Panc1 (cell line): ENCODE results near the gene TXNIP. TPM values are rescaled to one million over a fixed set of nuclear protein-coding genes. Genes with fewer than 3 reads are reported as not detected.

Experiments
- ATAC-seq: fragments of 200-7000 bp; cut with Tn5 transposase; 2 replicates; pipeline ENCODE4 v1.9.1; 2020; ENCODE audit warnings: mild to moderate bottlenecking, moderate library complexity
- BruUV-seq: library from RNA; stranded (reverse); fragments of 400-500 nt; replicated peaks from 2 replicates; lab custom pipeline; 2021; lab: Mats Ljungman, UMichigan
- CTCF ChIA-PET: fragments of 300-600 bp; sonication (Branson Sonifier 250); formaldehyde crosslinking; loops from one replicate; lab custom pipeline; 2022; ENCODE audit warnings: antibody characterized with exemption; lab: Charles Lee
- POLR2A ChIA-PET: fragments of 300-600 bp; sonication (Branson Sonifier 250); formaldehyde crosslinking; loops from one replicate; lab custom pipeline; 2022; ENCODE audit warnings: antibody characterized with exemption; lab: Charles Lee
- DNase-seq: peaks from one replicate; pipeline ENCODE4 v3.0.0-alpha.2; 2010; ENCODE audit warnings: low read depth, low spot score
- H3K27ac ChIP-seq: 2 replicates; pipeline ENCODE4 v1.5.1; 2011; ENCODE audit warnings: mild to moderate bottlenecking, low read length, inconsistent platforms
- H3K27me3 ChIP-seq: fragments of 200-500 bp; sonication (Bioruptor generic); 2 replicates; pipeline ENCODE4 v1.6.0; 2014; ENCODE audit warnings: low read length, inconsistent platforms; ENCODE audit not compliant: control insufficient read depth, insufficient read depth
- H3K36me3 ChIP-seq: fragments of 200-500 bp; sonication (Bioruptor generic); 2 replicates; pipeline ENCODE4 v1.5.1; 2014; ENCODE audit warnings: inconsistent platforms, mild to moderate bottlenecking, low read length, moderate library complexity; ENCODE audit not compliant: control insufficient read depth, insufficient read depth
- H3K4me1 ChIP-seq: 2 replicates; pipeline ENCODE4 v1.5.1; 2011; ENCODE audit warnings: inconsistent platforms, mild to moderate bottlenecking, low read length, moderate library complexity; ENCODE audit not compliant: control insufficient read depth, insufficient read depth
- H3K4me3 ChIP-seq, 2 experiments: 2 replicates each; pipeline ENCODE4 v1.5.1; 2011 to 2012; ENCODE audit warnings: low read depth in 2 of 2, low read length in 2 of 2, mild to moderate bottlenecking in 2 of 2, inconsistent platforms in 1 of 2, moderate library complexity in 1 of 2
- H3K9me3 ChIP-seq: fragments of 200-500 bp; sonication (Bioruptor generic); 2 replicates; pipeline ENCODE4 v1.5.1; 2014; ENCODE audit warnings: low read depth, mild to moderate bottlenecking, inconsistent platforms, low read length, moderate library complexity; ENCODE audit not compliant: control insufficient read depth, insufficient read depth
- POLR2AphosphoS5 ChIP-seq: IDR thresholded peaks from 2 replicates; pipeline ENCODE4 v1.6.1; 2012; ENCODE audit warnings: mild to moderate bottlenecking, low read depth, low read length, moderate library complexity
- SIN3A ChIP-seq: IDR thresholded peaks from 2 replicates; pipeline ENCODE4 v1.6.1; 2012; ENCODE audit warnings: low read depth, mild to moderate bottlenecking, low read length, moderate library complexity, borderline replicate concordance; ENCODE audit not compliant: insufficient read depth
- TCF7L2 ChIP-seq: IDR thresholded peaks from 2 replicates; pipeline ENCODE4 v1.6.1; 2011; ENCODE audit warnings: mild to moderate bottlenecking, low read depth, low read length, inconsistent platforms
- in situ Hi-C: cut with HindIII; loops from 2 replicates; pipeline ENCODE4 v1.10.0; 2016; ENCODE audit warnings: low sequenced_read_pairs, low pct_unique_long_range_greater_than_20kb
- intact Hi-C: fragments of 100-400 bp; cut with micrococcal nuclease; formaldehyde crosslinking; loops from one replicate; pipeline ENCODE4 v1.10.0; 2022; ENCODE audit not compliant: unreplicated experiment
- total RNA-seq: library from RNA; stranded (reverse); gene quantifications from one replicate; pipeline ENCODE4 v1.2.1, GENCODE V29; 2021; ENCODE audit not compliant: unreplicated experiment
- TF ChIP-seq, protein P1 (sequence below), 2 experiments: IDR thresholded peaks; 2 replicates each; pipeline ENCODE4 v1.6.1; 2011 to 2012; ENCODE audit warnings: low read depth in 2 of 2, control low read depth in 1 of 2, low read length in 1 of 2, mild to moderate bottlenecking in 1 of 2, moderate library complexity in 1 of 2; ENCODE audit not compliant: insufficient read depth in 1 of 2
- TF ChIP-seq, protein P2 (sequence below): fragments of 450-650 bp; IDR thresholded peaks from 2 replicates; pipeline ENCODE4 v1.5.1; 2017; ENCODE audit warnings: mild to moderate bottlenecking

TXNIP gene
- total RNA-seq, 1 experiment from 2014 or later, result 15.2 TPM

DNA sequence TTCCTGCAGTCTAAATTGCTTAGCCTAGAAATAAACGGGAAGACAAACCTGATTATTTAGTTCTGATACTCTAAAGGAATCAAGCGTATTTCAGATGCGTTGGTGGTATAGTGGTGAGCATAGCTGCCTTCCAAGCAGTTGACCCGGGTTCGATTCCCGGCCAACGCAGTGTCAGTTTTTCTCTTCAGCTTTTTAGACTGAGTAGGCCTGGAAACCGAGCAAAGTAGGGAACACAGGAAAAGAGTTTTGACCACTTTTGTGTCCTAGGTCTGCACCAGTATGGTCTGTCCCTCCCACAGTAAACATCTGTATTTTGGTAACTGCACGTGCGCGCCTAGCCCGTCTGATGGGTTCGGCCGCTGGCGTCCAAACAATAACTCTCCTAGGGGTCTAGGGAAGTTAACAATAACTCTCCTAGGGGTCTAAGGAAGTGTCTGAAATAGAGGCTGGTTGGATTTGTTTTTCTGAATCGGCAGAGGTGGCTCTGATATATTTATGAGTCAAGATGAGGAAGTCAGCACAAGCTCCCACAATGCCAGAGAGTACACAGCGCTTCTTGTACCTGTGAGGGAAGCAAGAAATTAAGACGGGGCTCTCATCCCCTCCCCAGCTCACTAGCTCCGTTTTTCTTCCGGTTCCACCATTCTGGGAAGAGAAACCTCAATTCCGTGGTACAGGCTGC, 40.7 kb upstream of the TXNIP start:
- POLR2A ChIA-PET, result interaction anchor here (0.6 to 4.4 kb wide), 2 partner anchors 15 to 58 kb away, joined by 3 to 26 read pairs; no protein-coding TSS in a partner anchor
- CTCF ChIA-PET, result interaction anchor here (1.1 kb wide), 1 partner anchor 146 kb away, joined by 5 read pairs; no protein-coding TSS in a partner anchor
- H3K27ac ChIP-seq, result peak overlapping the region; percentile 77
- in situ Hi-C loops (no loop called here), intact Hi-C loops (no loop called here)
- peaks cover 6% of the 10 kb centered on the region; the same call in 1 of the 2 replicates for H3K4me1 ChIP-seq
- no peaks in the 10 kb centered on the region for H3K27me3 ChIP-seq
- BruUV-seq, result no TSS peak
- H3K36me3 ChIP-seq, result no peaks in the 10 kb centered on the region
- DNase-seq, result peak; percentile 95
- peak; percentile 55 for ATAC-seq
- H3K9me3 ChIP-seq, result no peaks in the 10 kb centered on the region
- no peak for TF ChIP-seq SIN3A
- TF ChIP-seq, protein P1, sequence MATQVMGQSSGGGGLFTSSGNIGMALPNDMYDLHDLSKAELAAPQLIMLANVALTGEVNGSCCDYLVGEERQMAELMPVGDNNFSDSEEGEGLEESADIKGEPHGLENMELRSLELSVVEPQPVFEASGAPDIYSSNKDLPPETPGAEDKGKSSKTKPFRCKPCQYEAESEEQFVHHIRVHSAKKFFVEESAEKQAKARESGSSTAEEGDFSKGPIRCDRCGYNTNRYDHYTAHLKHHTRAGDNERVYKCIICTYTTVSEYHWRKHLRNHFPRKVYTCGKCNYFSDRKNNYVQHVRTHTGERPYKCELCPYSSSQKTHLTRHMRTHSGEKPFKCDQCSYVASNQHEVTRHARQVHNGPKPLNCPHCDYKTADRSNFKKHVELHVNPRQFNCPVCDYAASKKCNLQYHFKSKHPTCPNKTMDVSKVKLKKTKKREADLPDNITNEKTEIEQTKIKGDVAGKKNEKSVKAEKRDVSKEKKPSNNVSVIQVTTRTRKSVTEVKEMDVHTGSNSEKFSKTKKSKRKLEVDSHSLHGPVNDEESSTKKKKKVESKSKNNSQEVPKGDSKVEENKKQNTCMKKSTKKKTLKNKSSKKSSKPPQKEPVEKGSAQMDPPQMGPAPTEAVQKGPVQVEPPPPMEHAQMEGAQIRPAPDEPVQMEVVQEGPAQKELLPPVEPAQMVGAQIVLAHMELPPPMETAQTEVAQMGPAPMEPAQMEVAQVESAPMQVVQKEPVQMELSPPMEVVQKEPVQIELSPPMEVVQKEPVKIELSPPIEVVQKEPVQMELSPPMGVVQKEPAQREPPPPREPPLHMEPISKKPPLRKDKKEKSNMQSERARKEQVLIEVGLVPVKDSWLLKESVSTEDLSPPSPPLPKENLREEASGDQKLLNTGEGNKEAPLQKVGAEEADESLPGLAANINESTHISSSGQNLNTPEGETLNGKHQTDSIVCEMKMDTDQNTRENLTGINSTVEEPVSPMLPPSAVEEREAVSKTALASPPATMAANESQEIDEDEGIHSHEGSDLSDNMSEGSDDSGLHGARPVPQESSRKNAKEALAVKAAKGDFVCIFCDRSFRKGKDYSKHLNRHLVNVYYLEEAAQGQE (IDR thresholded peaks at IDR 0.05; ENCODE audit: insufficient read depth in 1 of 2, low read depth in 2 of 2, low read length in 1 of 2), result 0 out of 4 replicates have a peak, but pooled peaks of 1 of the 2 experiments have one; percentile 7
- peak overlapping the region; percentile 66 to 99 for H3K4me3 ChIP-seq

DNA sequence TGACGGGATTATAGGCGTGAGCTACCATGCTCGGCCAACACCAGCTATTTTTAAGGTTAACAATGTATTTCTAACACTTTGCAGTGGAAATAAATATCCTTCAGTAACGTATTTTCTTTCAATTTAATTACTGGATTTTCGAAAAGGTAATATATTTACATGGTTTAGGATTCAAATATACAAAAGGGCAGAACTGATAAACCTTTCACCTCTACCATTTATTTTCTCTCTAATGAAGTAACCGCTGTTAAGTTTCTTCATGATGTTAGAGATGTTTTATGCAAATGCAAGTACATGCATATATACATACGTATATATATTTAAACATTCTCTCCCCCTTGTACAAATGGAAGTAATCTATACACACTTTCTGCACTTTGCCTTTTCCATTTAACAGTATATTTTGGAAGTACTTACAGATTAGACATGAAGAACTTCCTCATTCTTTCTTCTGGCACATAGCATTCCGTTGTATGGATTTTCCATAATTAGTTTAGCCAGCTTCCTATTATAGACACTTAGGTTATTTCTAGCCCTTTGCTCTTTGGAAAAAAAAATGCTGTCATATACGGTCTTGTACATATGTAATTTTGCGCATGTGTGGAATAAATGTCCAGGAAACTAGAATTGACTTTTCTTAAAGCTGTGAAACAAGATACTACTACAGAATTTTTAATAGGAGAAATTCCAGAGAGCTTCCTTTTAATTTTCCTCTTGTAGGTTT, 40.0 kb upstream of the TXNIP start:
- H3K9me3 ChIP-seq, result no peaks in the 10 kb centered on the region
- no peak overlapping the region; the same call in 1 of the 2 replicates for H3K27ac ChIP-seq
- TF ChIP-seq SIN3A, result no peak
- no peak for TF ChIP-seq TCF7L2
- TF ChIP-seq POLR2AphosphoS5, result no peak
- TF ChIP-seq, protein P1 (IDR thresholded peaks at IDR 0.05; ENCODE audit: insufficient read depth in 1 of 2, low read depth in 2 of 2, low read length in 1 of 2), result no peak
- TF ChIP-seq, protein P2, sequence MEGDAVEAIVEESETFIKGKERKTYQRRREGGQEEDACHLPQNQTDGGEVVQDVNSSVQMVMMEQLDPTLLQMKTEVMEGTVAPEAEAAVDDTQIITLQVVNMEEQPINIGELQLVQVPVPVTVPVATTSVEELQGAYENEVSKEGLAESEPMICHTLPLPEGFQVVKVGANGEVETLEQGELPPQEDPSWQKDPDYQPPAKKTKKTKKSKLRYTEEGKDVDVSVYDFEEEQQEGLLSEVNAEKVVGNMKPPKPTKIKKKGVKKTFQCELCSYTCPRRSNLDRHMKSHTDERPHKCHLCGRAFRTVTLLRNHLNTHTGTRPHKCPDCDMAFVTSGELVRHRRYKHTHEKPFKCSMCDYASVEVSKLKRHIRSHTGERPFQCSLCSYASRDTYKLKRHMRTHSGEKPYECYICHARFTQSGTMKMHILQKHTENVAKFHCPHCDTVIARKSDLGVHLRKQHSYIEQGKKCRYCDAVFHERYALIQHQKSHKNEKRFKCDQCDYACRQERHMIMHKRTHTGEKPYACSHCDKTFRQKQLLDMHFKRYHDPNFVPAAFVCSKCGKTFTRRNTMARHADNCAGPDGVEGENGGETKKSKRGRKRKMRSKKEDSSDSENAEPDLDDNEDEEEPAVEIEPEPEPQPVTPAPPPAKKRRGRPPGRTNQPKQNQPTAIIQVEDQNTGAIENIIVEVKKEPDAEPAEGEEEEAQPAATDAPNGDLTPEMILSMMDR, result no peak
- intact Hi-C loops, result no loop called here
- ChIA-PET POLR2A (interaction anchor here (4.4 kb wide), 1 partner anchor 16 kb away, joined by 26 read pairs; no protein-coding TSS in a partner anchor), CTCF (interaction anchor here (1.1 kb wide), 1 partner anchor 145 kb away, joined by 5 read pairs; no protein-coding TSS in a partner anchor)
- H3K4me1 ChIP-seq, result peaks cover 6% of the 10 kb centered on the region; the same call in 1 of the 2 replicates
- peak overlapping the region; percentile 66 to 99 for H3K4me3 ChIP-seq
- no TSS peak for BruUV-seq
- in situ Hi-C loops, result no loop called here
- no peaks in the 10 kb centered on the region for H3K36me3 ChIP-seq
- DNase-seq (peak; percentile 78), ATAC-seq (no peak)
- H3K27me3 ChIP-seq, result no peaks in the 10 kb centered on the region
